Measurements from ENCODE around the gene SPINK9.
A peak's percentile ranks its signal among the peaks of the same experiment; 100 is the strongest.

SPINK9 gene

DNA sequence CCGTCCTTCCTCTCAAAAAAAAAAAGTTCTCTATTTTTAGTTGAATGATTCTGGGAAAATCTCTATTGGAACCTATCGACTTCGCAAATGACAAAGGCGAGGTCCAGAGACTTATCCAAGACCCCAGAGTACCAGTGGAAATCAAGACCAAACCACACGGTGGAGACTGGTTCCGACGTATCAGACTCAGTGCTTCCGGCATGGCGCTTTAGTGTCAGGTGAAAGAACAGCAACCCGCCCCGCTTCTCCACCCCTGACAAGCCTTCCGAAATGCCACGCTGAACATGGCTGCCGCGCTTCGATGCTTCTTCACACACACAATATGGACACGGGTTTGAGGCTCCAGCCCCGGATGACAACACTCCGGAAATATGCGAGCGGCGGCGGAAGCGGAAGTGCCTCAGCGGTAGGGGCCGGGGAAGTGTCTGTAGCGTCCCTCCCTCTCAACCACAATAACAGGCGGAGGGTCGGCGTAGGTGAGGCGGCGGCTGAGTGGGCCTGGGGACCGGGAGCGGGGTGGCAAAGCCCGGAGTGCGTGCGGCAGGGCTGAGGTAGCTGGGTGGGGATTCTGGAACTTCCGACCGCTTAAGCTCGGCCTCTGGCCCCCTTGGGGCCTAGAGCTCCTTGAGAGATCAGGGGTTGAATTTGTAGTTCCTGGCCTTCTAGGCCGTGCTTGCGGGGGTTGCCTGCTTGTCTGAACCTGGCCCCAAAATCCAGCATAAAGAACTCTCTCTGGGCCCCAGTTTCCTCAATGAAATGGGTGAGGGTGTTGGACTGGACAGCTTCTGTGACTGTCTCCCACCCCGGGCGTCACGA, 48.4 kb downstream of the SPINK9 start, which contains the start of gene FBXO38:
Gene FBXO38 (plus strand): TSS at position 395 of the 816 bp plus-strand sequence. CDS start 10,819 bp downstream, outside the sequence.
- ATAC-seq (peak; percentile 97), DNase-seq (peak; percentile 92 to 97)
- H3K4me3 Mint-ChIP-seq: peak within 1 kb of the TSS; percentile 86 to 93
- H3K27ac Mint-ChIP-seq: peak within 1 kb of the TSS; percentile 99 to 100
- H3K9me3 Mint-ChIP-seq: peaks cover under 1% of the 10 kb centered on the region in 2 donors
- no peaks in the 10 kb centered on the region for H3K27me3 Mint-ChIP-seq
- peaks cover 56% of the 10 kb centered on the region for H3K4me1 Mint-ChIP-seq

DNA sequence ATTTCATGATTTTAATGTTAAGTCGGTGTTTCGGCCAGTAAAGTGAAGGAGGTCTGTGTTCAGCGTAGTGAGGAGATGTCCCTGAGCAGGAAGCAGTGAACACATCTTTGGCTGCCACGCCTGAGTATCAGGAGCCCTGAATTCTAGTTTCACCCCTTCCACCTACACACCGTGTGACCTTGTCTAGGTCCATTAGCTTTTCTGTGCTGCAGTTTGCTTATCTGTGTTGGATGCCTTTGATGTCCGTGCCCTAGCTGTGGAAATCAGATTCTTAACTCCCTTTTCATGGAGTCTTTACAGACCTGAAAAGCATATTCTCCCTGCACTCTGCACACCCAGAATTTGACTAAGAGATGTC, 49.0 kb downstream of the SPINK9 start:
- Mint-ChIP-seq H3K27ac (peak overlapping the region; percentile 99 to 100), H3K4me3 (peak overlapping the region; percentile 86 to 93), H3K4me1 (peaks cover 62% of the 10 kb centered on the region), H3K27me3 (no peaks in the 10 kb centered on the region), H3K9me3 (no peaks in the 10 kb centered on the region)
- no peak for DNase-seq
- ATAC-seq: peak; percentile 51

DNA sequence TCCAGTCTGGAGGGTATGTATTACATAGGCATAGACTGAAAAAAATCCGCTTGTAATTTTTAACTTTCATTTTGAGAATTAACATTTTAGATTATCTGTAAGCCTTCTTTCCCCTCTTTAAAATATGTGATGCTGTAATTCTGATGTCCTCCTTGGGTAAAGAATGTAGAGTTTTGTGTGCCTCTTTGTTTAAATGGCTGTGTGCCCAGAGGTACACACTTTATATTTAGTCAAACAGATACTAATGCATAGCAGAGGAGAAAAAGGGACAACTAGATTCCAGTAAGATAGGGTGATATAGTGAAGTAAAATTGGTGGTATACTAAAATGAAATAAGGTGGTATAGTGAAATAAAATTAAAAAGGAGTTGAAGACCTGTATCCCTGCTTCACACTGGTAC, 49.7 kb downstream of the SPINK9 start:
- H3K4me1 Mint-ChIP-seq: peaks cover 66% of the 10 kb centered on the region
- no peak for ATAC-seq
- peak overlapping the region; percentile 99 to 100 for H3K27ac Mint-ChIP-seq
- no peak for DNase-seq
- H3K9me3 Mint-ChIP-seq: no peaks in the 10 kb centered on the region
- peak overlapping the region; percentile 86 to 93 for H3K4me3 Mint-ChIP-seq
- H3K27me3 Mint-ChIP-seq: no peaks in the 10 kb centered on the region

DNA sequence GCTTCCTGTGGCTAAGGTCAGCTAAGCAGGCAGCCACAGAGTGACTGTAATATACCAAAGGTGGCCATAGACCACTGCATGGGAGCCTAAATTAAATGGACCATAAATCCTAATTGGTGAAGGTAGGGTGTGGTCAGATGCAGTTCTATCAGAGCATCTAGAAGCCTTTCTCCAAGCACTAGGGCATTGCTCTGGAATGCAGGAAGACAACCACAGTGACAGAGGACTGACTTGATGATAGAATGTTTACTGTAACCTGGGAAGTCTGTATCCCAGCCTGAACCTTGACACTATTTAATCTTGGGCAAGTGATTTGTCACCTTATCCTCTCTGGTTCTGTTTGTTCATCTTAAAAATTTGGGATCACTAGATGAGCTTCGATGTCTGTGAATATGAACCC, 50.7 kb downstream of the SPINK9 start:
- H3K4me1 Mint-ChIP-seq: peaks cover 73% of the 10 kb centered on the region
- no peaks in the 10 kb centered on the region for H3K9me3 Mint-ChIP-seq
- H3K27ac Mint-ChIP-seq: peak overlapping the region in 1 of 2 donors; percentile 100
- DNase-seq (no peak), ATAC-seq (no peak)
- no peaks in the 10 kb centered on the region for H3K27me3 Mint-ChIP-seq
- peak overlapping the region; percentile 86 to 93 for H3K4me3 Mint-ChIP-seq

- Mint-ChIP-seq H3K4me3 (peak overlapping the region in 1 of 2 donors; percentile 46), H3K4me1 (peaks cover 84% of the 10 kb centered on the region), H3K9me3 (no peaks in the 10 kb centered on the region), H3K27ac (no peak overlapping the region), H3K27me3 (no peaks in the 10 kb centered on the region)
- no peak for ATAC-seq
- no peak for DNase-seq
Observed at GRCh38 chr5:148387325-148387724, 52.0 kb downstream of the SPINK9 start.

GRCh38 chr5:148388696-148389095, 53.3 kb downstream of the SPINK9 start:
- Mint-ChIP-seq H3K9me3 (no peaks in the 10 kb centered on the region), H3K4me1 (peaks cover 88% of the 10 kb centered on the region), H3K4me3 (peak overlapping the region; percentile 31 to 68), H3K27ac (peak overlapping the region; percentile 45 to 72), H3K27me3 (no peaks in the 10 kb centered on the region)
- ATAC-seq (peak; percentile 53), DNase-seq (no peak)

Measured in stimulated activated naive CD8-positive, alpha-beta T cell treated with anti-CD3 and anti-CD28 coated beads, Interleukin-15, amount 100 ng/mL, for 72 hours (primary cell).